ENCODE results near the gene HOXA6.

DNA sequence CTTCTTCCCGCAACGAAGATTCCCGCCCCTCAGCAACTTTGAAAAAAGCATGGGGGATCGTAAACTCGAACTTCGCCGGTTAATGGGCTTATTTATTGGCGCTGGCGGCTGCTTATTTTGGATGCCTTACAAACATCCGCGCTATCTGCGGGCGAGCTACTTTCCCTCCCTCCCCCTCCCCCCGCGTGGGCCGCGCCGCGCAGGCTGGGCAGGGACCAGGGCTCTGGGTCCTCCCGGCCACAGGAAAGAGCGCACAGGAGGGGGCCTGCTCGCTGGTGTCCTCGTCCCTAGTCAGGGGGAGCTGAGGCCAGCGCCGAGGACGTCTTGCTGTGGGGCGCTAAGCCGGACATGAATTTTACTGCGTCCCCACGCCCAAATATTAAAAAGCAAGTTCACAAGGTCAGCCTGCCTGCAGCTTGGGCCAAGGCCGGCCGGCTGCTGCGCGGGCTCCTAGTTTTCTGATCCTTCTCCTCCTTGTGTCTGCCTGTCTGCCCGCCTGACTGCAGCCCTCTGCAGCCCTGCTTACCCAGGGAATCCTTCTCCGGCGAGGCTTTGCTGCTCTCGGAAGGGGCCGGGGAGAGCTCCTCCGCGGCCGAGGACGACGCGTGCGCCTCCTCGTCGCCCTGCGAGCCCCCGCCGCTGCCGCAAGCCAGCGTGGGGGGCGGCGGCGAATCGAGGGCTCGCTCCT, 25.4 kb upstream of the HOXA6 start:
- TF ChIP-seq, protein P1, sequence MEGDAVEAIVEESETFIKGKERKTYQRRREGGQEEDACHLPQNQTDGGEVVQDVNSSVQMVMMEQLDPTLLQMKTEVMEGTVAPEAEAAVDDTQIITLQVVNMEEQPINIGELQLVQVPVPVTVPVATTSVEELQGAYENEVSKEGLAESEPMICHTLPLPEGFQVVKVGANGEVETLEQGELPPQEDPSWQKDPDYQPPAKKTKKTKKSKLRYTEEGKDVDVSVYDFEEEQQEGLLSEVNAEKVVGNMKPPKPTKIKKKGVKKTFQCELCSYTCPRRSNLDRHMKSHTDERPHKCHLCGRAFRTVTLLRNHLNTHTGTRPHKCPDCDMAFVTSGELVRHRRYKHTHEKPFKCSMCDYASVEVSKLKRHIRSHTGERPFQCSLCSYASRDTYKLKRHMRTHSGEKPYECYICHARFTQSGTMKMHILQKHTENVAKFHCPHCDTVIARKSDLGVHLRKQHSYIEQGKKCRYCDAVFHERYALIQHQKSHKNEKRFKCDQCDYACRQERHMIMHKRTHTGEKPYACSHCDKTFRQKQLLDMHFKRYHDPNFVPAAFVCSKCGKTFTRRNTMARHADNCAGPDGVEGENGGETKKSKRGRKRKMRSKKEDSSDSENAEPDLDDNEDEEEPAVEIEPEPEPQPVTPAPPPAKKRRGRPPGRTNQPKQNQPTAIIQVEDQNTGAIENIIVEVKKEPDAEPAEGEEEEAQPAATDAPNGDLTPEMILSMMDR (IDR thresholded peaks at IDR 0.05; ENCODE audit: borderline replicate concordance, extremely low read depth, low read length, poor library complexity, severe bottlenecking) = no peak
- TF ChIP-seq EZH2 (IDR thresholded peaks at IDR 0.05; ENCODE audit: borderline replicate concordance, low read depth, low read length, severe bottlenecking) = no peak

All from DND-41 (cell line).